GM18858 (cell line): ENCODE data around the gene ARHGAP23.
"Not testable (repeated sequence)": the region's sequence is repeated elsewhere in the genome, so short reads cannot be mapped to it uniquely, and the experiment has no call there.

Experiments used
- ATAC-seq: cut with Tn5 transposase; IDR thresholded peaks from one replicate; pipeline ENCODE4 v1.9.1; 2021; ENCODE audit not compliant: unreplicated experiment

ARHGAP23 gene

GRCh38 chr17:38460716-38461630 lies 32.7 kb downstream of the ARHGAP23 start:
- no peak for ATAC-seq

GRCh38 chr17:38461683-38462082 lies 33.4 kb downstream of the ARHGAP23 start:
- no peak for ATAC-seq

- no peak for ATAC-seq
Observed at GRCh38 chr17:38463451-38463858, 35.2 kb downstream of the ARHGAP23 start.

GRCh38 chr17:38464251-38464722 lies 36.0 kb downstream of the ARHGAP23 start:
- no peak for ATAC-seq

GRCh38 chr17:38464723-38465390 lies 36.6 kb downstream of the ARHGAP23 start:
- no peak for ATAC-seq

- no peak for ATAC-seq
Observed at GRCh38 chr17:38465391-38466345, 37.4 kb downstream of the ARHGAP23 start.

GRCh38 chr17:38466346-38467315 lies 38.4 kb downstream of the ARHGAP23 start:
- no peak for ATAC-seq

- ATAC-seq, result no peak
Observed at GRCh38 chr17:38467491-38467890, 39.2 kb downstream of the ARHGAP23 start.

GRCh38 chr17:38469875-38470274 lies 41.6 kb downstream of the ARHGAP23 start:
- ATAC-seq, result no peak

- ATAC-seq, result not testable (repeated sequence)
Observed at GRCh38 chr17:38471253-38471652, 43.0 kb downstream of the ARHGAP23 start.

- not testable (repeated sequence) for ATAC-seq
Observed at GRCh38 chr17:38474666-38475065, 46.4 kb downstream of the ARHGAP23 start.

- ATAC-seq, result no peak
Observed at GRCh38 chr17:38476549-38476948, 48.3 kb downstream of the ARHGAP23 start.

GRCh38 chr17:38477417-38477816 lies 49.2 kb downstream of the ARHGAP23 start:
- not testable (repeated sequence) for ATAC-seq

GRCh38 chr17:38477951-38478350 lies 49.7 kb downstream of the ARHGAP23 start:
- not testable (repeated sequence) for ATAC-seq

- not testable (repeated sequence) for ATAC-seq
Observed at GRCh38 chr17:38478667-38479066, 50.4 kb downstream of the ARHGAP23 start.

- ATAC-seq, result not testable (repeated sequence)
Observed at GRCh38 chr17:38482039-38482699, 53.9 kb downstream of the ARHGAP23 start.

- not testable (repeated sequence) for ATAC-seq
Observed at GRCh38 chr17:38482700-38483043, 54.4 kb downstream of the ARHGAP23 start.

GRCh38 chr17:38484242-38485145 lies 56.2 kb downstream of the ARHGAP23 start:
- not testable (repeated sequence) for ATAC-seq
